Erythroblast (primary cell): ENCODE measurements around the gene RBMS1.

Experiments used
- DNase-seq, 2 experiments: peaks; one replicate each; lab custom pipeline; 2025; lab: John Stamatoyannopoulos, UW
- GATA1 ChIP-seq: IDR thresholded peaks from 2 replicates; pipeline ENCODE4 v1.6.1; 2011; ENCODE audit warnings: low read depth, mild to moderate bottlenecking, control low read depth, low read length, moderate library complexity
- POLR2A ChIP-seq: IDR thresholded peaks from 2 replicates; pipeline ENCODE4 v1.6.1; 2011; ENCODE audit warnings: mild to moderate bottlenecking, low read length

RBMS1 gene

GRCh38 chr2:160305081-160305750, 188.4 kb downstream of the RBMS1 start:
- DNase-seq, result no peak
- TF ChIP-seq POLR2A, result no peak
- no peak for TF ChIP-seq GATA1

- DNase-seq, result no peak
- TF ChIP-seq POLR2A, result no peak
- TF ChIP-seq GATA1, result no peak
Observed at GRCh38 chr2:160303527-160303926, 190.1 kb downstream of the RBMS1 start.

- TF ChIP-seq POLR2A (no peak), GATA1 (no peak)
- no peak for DNase-seq
Observed at GRCh38 chr2:160303076-160303475, 190.5 kb downstream of the RBMS1 start.

- DNase-seq, result no peak
- no peak for TF ChIP-seq GATA1
- TF ChIP-seq POLR2A, result no peak
Observed at GRCh38 chr2:160301420-160301819, 192.2 kb downstream of the RBMS1 start.

GRCh38 chr2:160300203-160300602, 193.4 kb downstream of the RBMS1 start:
- no peak for DNase-seq
- TF ChIP-seq POLR2A, result no peak
- TF ChIP-seq GATA1, result no peak

GRCh38 chr2:160299540-160299939, 194.1 kb downstream of the RBMS1 start:
- no peak for DNase-seq
- no peak for TF ChIP-seq GATA1
- no peak for TF ChIP-seq POLR2A

- TF ChIP-seq GATA1, result no peak
- no peak for TF ChIP-seq POLR2A
- no peak for DNase-seq
Observed at GRCh38 chr2:160298960-160299359, 194.6 kb downstream of the RBMS1 start.

- TF ChIP-seq POLR2A (no peak), GATA1 (no peak)
- DNase-seq, result no peak
Observed at GRCh38 chr2:160295519-160296207, 197.9 kb downstream of the RBMS1 start.

GRCh38 chr2:160294889-160295288, 198.7 kb downstream of the RBMS1 start:
- no peak for DNase-seq
- no peak for TF ChIP-seq GATA1

- no peak for DNase-seq
- TF ChIP-seq POLR2A (no peak), GATA1 (no peak)
Observed at GRCh38 chr2:160294339-160294803, 199.2 kb downstream of the RBMS1 start.

GRCh38 chr2:160293391-160294091, 200.1 kb downstream of the RBMS1 start:
- DNase-seq, result no peak
- no peak for TF ChIP-seq GATA1

- no peak for DNase-seq
- TF ChIP-seq GATA1 (no peak), POLR2A (no peak)
Observed at GRCh38 chr2:160292225-160292624, 201.4 kb downstream of the RBMS1 start.

GRCh38 chr2:160291382-160291781, 202.2 kb downstream of the RBMS1 start:
- TF ChIP-seq POLR2A (no peak), GATA1 (no peak)
- DNase-seq, result no peak

GRCh38 chr2:160290598-160290997, 203.0 kb downstream of the RBMS1 start:
- no peak for DNase-seq
- TF ChIP-seq GATA1, result no peak
- no peak for TF ChIP-seq POLR2A
